Endothelial cell of umbilical vein (primary cell): ENCODE measurements around the gene TOE1. TPM values are rescaled to one million over a fixed set of nuclear protein-coding genes. Genes with fewer than 3 reads are reported as not detected.

Experiments
- BruUV-seq: library from RNA; stranded (reverse); fragments of 400-500 nt; replicated peaks from 2 replicates; lab custom pipeline; 2021; lab: Mats Ljungman, UMichigan
- CTCF ChIA-PET: fragments of 300-600, 350-600 bp; sonication (Branson Sonifier 250); formaldehyde crosslinking; loops from one replicate; lab custom pipeline; 2021; ENCODE audit warnings: antibody characterized with exemption, inconsistent platforms; lab: Charles Lee
- POLR2A ChIA-PET: fragments of 300-600, 350-600 bp; sonication (Branson Sonifier 250); formaldehyde crosslinking; loops from one replicate; lab custom pipeline; 2021; ENCODE audit warnings: antibody characterized with exemption, inconsistent platforms; lab: Charles Lee
- DNase-seq: peaks from one replicate; pipeline ENCODE4 v3.0.0-alpha.2; 2011; ENCODE audit warnings: low read depth, low spot score
- FAIRE-seq: peaks from 2 replicates; lab custom pipeline; 2011; peaks lifted over from hg19 to GRCh38; lab: Jason Lieb, UNC
- H2AFZ ChIP-seq: 2 replicates; pipeline ENCODE4 v1.6.0; 2012; ENCODE audit warnings: low read depth, low read length, control low read depth, inconsistent platforms
- H3K27ac ChIP-seq: 2 replicates; pipeline ENCODE4 v1.5.1; 2011; ENCODE audit warnings: low read depth, mild to moderate bottlenecking, control low read depth, low read length, moderate library complexity; ENCODE audit not compliant: insufficient read depth
- H3K27me3 ChIP-seq, 2 experiments: 2 replicates each; pipeline versions ENCODE4 v1.6.0 to v1.6.1; 2011; ENCODE audit warnings: low read length in 2 of 2, mixed read lengths in 1 of 2; ENCODE audit not compliant: control insufficient read depth in 2 of 2, insufficient read depth in 2 of 2
- H3K36me3 ChIP-seq, 2 experiments: 2 replicates in 1 of 2; 3 replicates in 1 of 2; pipeline ENCODE4 v1.5.1; 2011; ENCODE audit warnings: low read length in 2 of 2, mild to moderate bottlenecking in 1 of 2, moderate library complexity in 1 of 2; ENCODE audit not compliant: control insufficient read depth in 2 of 2, insufficient read depth in 2 of 2; ENCODE audit errors: extremely low read depth in 1 of 2
- H3K4me1 ChIP-seq: 3 replicates; pipeline ENCODE4 v1.5.1; 2011; ENCODE audit warnings: mild to moderate bottlenecking, low read length; ENCODE audit not compliant: control insufficient read depth, insufficient read depth; ENCODE audit errors: extremely low read depth
- H3K4me2 ChIP-seq: 2 replicates; pipeline ENCODE4 v1.6.1; 2011; ENCODE audit warnings: low read length, control low read depth, mixed read lengths; ENCODE audit not compliant: insufficient read depth
- H3K4me3 ChIP-seq, 3 experiments: fragments of 200-600 bp in 1 of 3; sonication (generic), shearing (Covaris generic) in 1 of 3; replicated peaks in 1 of 3; 2 replicates each; pipeline ENCODE4 v1.5.1; 2011 to 2016; ENCODE audit warnings: control low read depth in 3 of 3, low read length in 3 of 3, mild to moderate bottlenecking in 2 of 3, inconsistent platforms in 1 of 3, low read depth in 1 of 3, moderate library complexity in 1 of 3; ENCODE audit not compliant: insufficient read depth in 1 of 3
- H3K79me2 ChIP-seq: 2 replicates; pipeline ENCODE4 v1.6.0; 2012; ENCODE audit warnings: low read length, inconsistent platforms; ENCODE audit not compliant: control insufficient read depth, insufficient read depth
- H3K9ac ChIP-seq: replicated peaks from 2 replicates; pipeline ENCODE3; 2011; ENCODE audit warnings: low read length, control low read depth; ENCODE audit not compliant: insufficient read depth; ENCODE audit errors: extremely low read depth
- H3K9me1 ChIP-seq: replicated peaks from 3 replicates; pipeline ENCODE4 v1.6.0; 2011; ENCODE audit warnings: mild to moderate bottlenecking, low read length; ENCODE audit not compliant: control insufficient read depth, insufficient read depth; ENCODE audit errors: extremely low read depth
- H3K9me3 ChIP-seq: replicated peaks from 2 replicates; pipeline ENCODE4 v1.5.1; 2012; ENCODE audit warnings: low read length, inconsistent platforms; ENCODE audit not compliant: control insufficient read depth, insufficient read depth
- H4K20me1 ChIP-seq: replicated peaks from 2 replicates; pipeline ENCODE3; 2011; ENCODE audit warnings: mild to moderate bottlenecking, low read length; ENCODE audit not compliant: control insufficient read depth, insufficient read depth; ENCODE audit errors: extremely low read depth
- EZH2 ChIP-seq: IDR thresholded peaks from 2 replicates; pipeline ENCODE4 v1.6.1; 2012; ENCODE audit warnings: borderline replicate concordance, low read depth, mild to moderate bottlenecking, moderate library complexity, low read length, inconsistent platforms; ENCODE audit not compliant: severe bottlenecking
- FOS ChIP-seq: IDR thresholded peaks from 2 replicates; pipeline ENCODE4 v1.6.1; 2011; ENCODE audit warnings: mild to moderate bottlenecking, low read length, moderate library complexity, borderline replicate concordance; ENCODE audit not compliant: insufficient read depth
- GATA2 ChIP-seq: IDR thresholded peaks from 2 replicates; pipeline ENCODE4 v1.7.0; 2011; ENCODE audit warnings: low read depth, mild to moderate bottlenecking, moderate library complexity, mixed read lengths, low read length; ENCODE audit not compliant: insufficient read length, insufficient read depth
- JUN ChIP-seq: IDR thresholded peaks from 2 replicates; pipeline ENCODE4 v1.6.1; 2011; ENCODE audit warnings: borderline replicate concordance, low read depth; ENCODE audit not compliant: insufficient read length, insufficient read depth
- MAX ChIP-seq: IDR thresholded peaks from 2 replicates; pipeline ENCODE4 v1.6.1; 2011; ENCODE audit not compliant: insufficient read depth, insufficient read length
- MYC ChIP-seq: IDR thresholded peaks from one replicate; pipeline ENCODE4 v1.6.1; 2011; ENCODE audit warnings: mild to moderate bottlenecking, low read depth, low read length
- POLR2A ChIP-seq: IDR thresholded peaks from 2 replicates; pipeline ENCODE4 v1.6.1; 2012; ENCODE audit warnings: low read depth, mild to moderate bottlenecking, control low read depth, low read length
- POLR2AphosphoS5 ChIP-seq: IDR thresholded peaks from 2 replicates; pipeline ENCODE4 v1.6.1; 2012; ENCODE audit warnings: low read depth, mild to moderate bottlenecking, control low read depth, low read length, moderate library complexity; ENCODE audit not compliant: insufficient read depth
- dilution Hi-C: fragments of 300-500 bp; cut with MboI; formaldehyde crosslinking; loops from one replicate; pipeline ENCODE4 v1.15.0; 2019; ENCODE audit warnings: low sequenced_read_pairs; ENCODE audit not compliant: extremely low pct_ligation_motif_present
- intact Hi-C: fragments of 100-400 bp; cut with micrococcal nuclease; formaldehyde crosslinking; loops from one replicate; pipeline ENCODE4 v1.10.0; 2022
- polyA plus RNA-seq, 4 experiments: library from polyadenylated mRNA; depleted of rRNA in 3 of 4; stranded (reverse) in 3 of 4; unstranded in 1 of 4; fragments of >200 nt; gene quantifications; 2 replicates each; pipeline versions ENCODE4 v1.2.1 to v1.2.3, GENCODE V29; 2011 to 2012; ENCODE audit warnings: missing spikeins in 1 of 4
- total RNA-seq: library from RNA; stranded (reverse); gene quantifications from 2 replicates; pipeline ENCODE4 v1.2.3, GENCODE V29; 2021
- TF ChIP-seq, protein P1 (sequence below), 2 donors: IDR thresholded peaks; 1 replicate in 1 of 2; 2 replicates in 1 of 2; pipeline ENCODE4 v1.5.1; 2011; ENCODE audit warnings: low read length in 2 of 2, mild to moderate bottlenecking in 2 of 2, moderate library complexity in 2 of 2, control low read depth in 1 of 2, inconsistent platforms in 1 of 2, low read depth in 1 of 2; ENCODE audit not compliant: insufficient read depth in 1 of 2; ENCODE audit errors: extremely low read depth in 1 of 2

The TOE1 gene
- total and polyA plus RNA-seq, 2 donors (not counting 3 experiments of a cell fraction or from before 2014, with no cell fraction given) = 16.3 to 24.9 TPM

DNA sequence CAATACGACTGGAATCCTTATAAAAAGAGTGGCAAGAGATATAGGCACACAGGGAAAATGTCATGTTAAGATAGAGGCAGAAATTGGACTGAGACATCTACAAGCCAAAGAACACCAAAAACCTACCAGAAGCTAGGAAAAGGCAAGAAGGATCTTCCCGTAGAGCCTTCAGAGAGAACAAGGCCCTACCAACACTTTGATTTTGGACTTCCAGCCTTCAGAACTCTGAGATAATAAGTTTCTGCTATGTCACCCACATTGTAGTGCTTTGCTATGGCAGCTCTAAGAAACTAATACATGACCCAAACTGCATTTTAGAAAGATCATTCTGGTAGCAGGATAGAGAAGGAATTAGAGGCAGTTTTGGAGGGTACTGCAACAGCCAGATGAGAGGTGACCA, 24.3 kb downstream of the TOE1 start:
- TF ChIP-seq GATA2 (no peak), POLR2AphosphoS5 (no peak)
- H4K20me1 ChIP-seq = no peaks in the 10 kb centered on the region
- H3K9ac ChIP-seq = no peak overlapping the region
- H3K9me1 ChIP-seq = no peaks in the 10 kb centered on the region
- ChIA-PET POLR2A (no interaction called here), CTCF (interaction anchor here (0.9 to 15.5 kb wide), 3 partner anchors 10 to 128 kb away, joined by 4 to 457 read pairs (median 8); partner anchors contain the start of gene TESK2)
- intact Hi-C loops = no loop called here
- no peaks in the 10 kb centered on the region for H3K36me3 ChIP-seq
- H3K79me2 ChIP-seq = no peaks in the 10 kb centered on the region
- no peak overlapping the region for H3K4me3 ChIP-seq
- H2AFZ ChIP-seq = no peak overlapping the region
- FAIRE-seq (no peak), DNase-seq (no peak)
- H3K9me3 ChIP-seq = no peaks in the 10 kb centered on the region
- no peaks in the 10 kb centered on the region for H3K4me1 ChIP-seq
- no peak overlapping the region for H3K4me2 ChIP-seq
- BruUV-seq = no TSS peak
- H3K27me3 ChIP-seq = no peaks in the 10 kb centered on the region
- H3K27ac ChIP-seq = no peak overlapping the region
- dilution Hi-C loops = loop anchor here (25.0 kb wide), 1 partner anchor 123 kb away; the partner anchor contains the start of gene TESK2

GRCh38 chr1:45365051-45365450, 25.1 kb downstream of the TOE1 start:
- intact Hi-C loops = no loop called here
- no peaks in the 10 kb centered on the region for H3K9me3 ChIP-seq
- no peaks in the 10 kb centered on the region for H3K79me2 ChIP-seq
- no peaks in the 10 kb centered on the region for H3K4me1 ChIP-seq
- no peak overlapping the region for H2AFZ ChIP-seq
- DNase-seq (no peak), FAIRE-seq (no peak)
- no peaks in the 10 kb centered on the region for H4K20me1 ChIP-seq
- no peak overlapping the region for H3K9ac ChIP-seq
- H3K4me3 ChIP-seq = no peak overlapping the region
- H3K27ac ChIP-seq = no peak overlapping the region
- no peak for TF ChIP-seq MYC
- TF ChIP-seq EZH2 = no peak
- no peak for TF ChIP-seq JUN
- no peak for TF ChIP-seq GATA2
- TF ChIP-seq POLR2AphosphoS5 = no peak
- TF ChIP-seq, protein P1, sequence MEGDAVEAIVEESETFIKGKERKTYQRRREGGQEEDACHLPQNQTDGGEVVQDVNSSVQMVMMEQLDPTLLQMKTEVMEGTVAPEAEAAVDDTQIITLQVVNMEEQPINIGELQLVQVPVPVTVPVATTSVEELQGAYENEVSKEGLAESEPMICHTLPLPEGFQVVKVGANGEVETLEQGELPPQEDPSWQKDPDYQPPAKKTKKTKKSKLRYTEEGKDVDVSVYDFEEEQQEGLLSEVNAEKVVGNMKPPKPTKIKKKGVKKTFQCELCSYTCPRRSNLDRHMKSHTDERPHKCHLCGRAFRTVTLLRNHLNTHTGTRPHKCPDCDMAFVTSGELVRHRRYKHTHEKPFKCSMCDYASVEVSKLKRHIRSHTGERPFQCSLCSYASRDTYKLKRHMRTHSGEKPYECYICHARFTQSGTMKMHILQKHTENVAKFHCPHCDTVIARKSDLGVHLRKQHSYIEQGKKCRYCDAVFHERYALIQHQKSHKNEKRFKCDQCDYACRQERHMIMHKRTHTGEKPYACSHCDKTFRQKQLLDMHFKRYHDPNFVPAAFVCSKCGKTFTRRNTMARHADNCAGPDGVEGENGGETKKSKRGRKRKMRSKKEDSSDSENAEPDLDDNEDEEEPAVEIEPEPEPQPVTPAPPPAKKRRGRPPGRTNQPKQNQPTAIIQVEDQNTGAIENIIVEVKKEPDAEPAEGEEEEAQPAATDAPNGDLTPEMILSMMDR (IDR thresholded peaks at IDR 0.05; ENCODE audit: extremely low read depth in 1 of 2, insufficient read depth in 1 of 2, low read depth in 1 of 2, low read length in 2 of 2) = no peak
- no peak for TF ChIP-seq FOS
- TF ChIP-seq POLR2A = no peak
- no peak for TF ChIP-seq MAX
- H3K27me3 ChIP-seq = no peaks in the 10 kb centered on the region
- H3K36me3 ChIP-seq = no peaks in the 10 kb centered on the region
- CTCF ChIA-PET = interaction anchor here (0.9 to 15.5 kb wide), 5 partner anchors 8 to 134 kb away, joined by 3 to 457 read pairs (median 4); partner anchors contain the start of genes CCDC163 and TESK2
- dilution Hi-C loops = loop anchor here (25.0 kb wide), 1 partner anchor 122 kb away; the partner anchor contains the start of gene TESK2
- no TSS peak for BruUV-seq
- no peaks in the 10 kb centered on the region for H3K9me1 ChIP-seq
- POLR2A ChIA-PET = no interaction called here
- H3K4me2 ChIP-seq = no peak overlapping the region
